GM13976 (cell line): ENCODE results near the gene UBE3D.

Experiments used
- DNase-seq: peaks from one replicate; pipeline ENCODE4 v3.0.0; 2012; ENCODE audit warnings: low spot score
- CTCF ChIP-seq: IDR thresholded peaks from 2 replicates; pipeline ENCODE4 v1.5.1; 2012; ENCODE audit warnings: borderline replicate concordance, mild to moderate bottlenecking; ENCODE audit not compliant: insufficient read depth; ENCODE audit errors: extremely low read depth, missing control alignments, control extremely low read depth
- in situ Hi-C: fragments of 300-500 bp; cut with MboI; formaldehyde crosslinking; loops from one replicate; pipeline ENCODE4 v1.12.0; 2022; ENCODE audit warnings: low sequenced_read_pairs, mixed read lengths, inconsistent platforms; ENCODE audit not compliant: unreplicated experiment

The UBE3D gene

GRCh38 chr6:82970839-82971238, 94.8 kb downstream of the UBE3D start:
- no peak for DNase-seq
- TF ChIP-seq CTCF, result no peak
- in situ Hi-C loops, result no loop called here

GRCh38 chr6:82968708-82969107, 96.9 kb downstream of the UBE3D start:
- TF ChIP-seq CTCF, result no peak
- no peak for DNase-seq
- in situ Hi-C loops, result no loop called here

GRCh38 chr6:82963191-82963925, 102.3 kb downstream of the UBE3D start:
- no peak for TF ChIP-seq CTCF
- DNase-seq, result no peak
- in situ Hi-C loops, result no loop called here

- DNase-seq, result no peak
- in situ Hi-C loops, result no loop called here
- TF ChIP-seq CTCF, result no peak
Observed at GRCh38 chr6:82959385-82959941, 106.2 kb downstream of the UBE3D start.

GRCh38 chr6:82958551-82958950, 107.1 kb downstream of the UBE3D start:
- in situ Hi-C loops, result no loop called here
- no peak for DNase-seq
- TF ChIP-seq CTCF, result no peak

GRCh38 chr6:82957868-82958245, 107.8 kb downstream of the UBE3D start:
- TF ChIP-seq CTCF, result no peak
- in situ Hi-C loops, result no loop called here
- no peak for DNase-seq
